ENCODE measurements around the gene SOX2. TPM values are rescaled to one million over a fixed set of nuclear protein-coding genes. Genes with fewer than 3 reads are reported as not detected.
"Not testable (repeated sequence)": the region's sequence is repeated elsewhere in the genome, so short reads cannot be mapped to it uniquely, and the experiment has no call there.

Gene SOX2
- total and polyA plus RNA-seq, 2 experiments from 2014 or later = not detected

DNA sequence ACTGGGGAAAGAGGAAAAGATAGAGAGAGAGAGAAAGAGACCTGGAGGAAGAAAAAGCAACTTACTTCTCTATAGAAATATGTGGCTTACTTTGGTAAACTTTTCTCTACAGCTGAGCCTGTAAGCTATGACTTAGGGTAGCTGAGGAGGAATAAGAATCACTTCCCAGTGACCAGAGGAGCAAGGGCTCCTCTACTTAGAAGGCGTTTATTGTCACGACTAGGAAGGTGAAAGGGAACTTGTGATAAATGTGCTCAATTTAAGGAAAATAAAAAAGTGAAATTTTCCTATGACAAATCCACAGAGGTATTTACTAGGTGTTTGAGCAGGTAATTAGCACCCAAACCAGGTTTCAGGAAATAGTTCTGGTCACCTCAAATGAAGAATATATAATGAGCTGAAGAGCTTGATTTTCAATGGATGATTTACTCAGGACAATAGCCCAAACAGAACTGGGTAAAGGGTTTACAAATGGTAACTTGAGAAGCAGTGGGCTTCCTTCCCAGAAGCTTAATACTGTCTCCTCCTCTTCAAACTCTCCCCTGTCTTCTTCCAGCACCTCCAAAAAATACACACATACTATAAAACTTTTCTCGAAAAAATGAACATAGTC, 46.1 kb downstream of the SOX2 start:
- in situ Hi-C loops (cut with MboI) = no loop called here
- Histone ChIP-seq H3K4me2 (ENCODE audit: unreplicated experiment) (no peak overlapping the region), H3K9ac (no peak overlapping the region), H3F3A (ENCODE audit: insufficient read depth) (no peaks in the 10 kb centered on the region), H3K9me3 (ENCODE audit: low read depth) (no peaks in the 10 kb centered on the region), H4K20me1 (ENCODE audit: insufficient read depth) (no peaks in the 10 kb centered on the region), H3K79me2 (ENCODE audit: insufficient read depth) (no peaks in the 10 kb centered on the region), H3K4me1 (ENCODE audit: insufficient read depth) (no peaks in the 10 kb centered on the region), H3K4me3 (no peak overlapping the region), H3K9me2 (ENCODE audit: insufficient read depth) (no peaks in the 10 kb centered on the region), H3K27ac (no peak overlapping the region), H3K36me3 (ENCODE audit: low read depth) (no peaks in the 10 kb centered on the region), H2AFZ (no peak overlapping the region), H3K27me3 (replicated peaks; ENCODE audit: insufficient read depth) (no peaks in the 10 kb centered on the region)
- WGBS, 2 experiments (ENCODE audit: low coverage in 1 of 2, low lambda C conversion rate in 2 of 2, missing lambda C conversion rate in 2 of 2) = 1 to 2% methylated on average over 3 of the region's 3 CpGs
- TF ChIP-seq EZH2 (IDR thresholded peaks at IDR 0.05; ENCODE audit: insufficient read depth, poor library complexity, severe bottlenecking) (no peak), EZH2phosphoT487 (IDR thresholded peaks at IDR 0.05; ENCODE audit: insufficient read depth, low read depth) (no peak)
- DNase-seq = no peak

- TF ChIP-seq EZH2phosphoT487 (IDR thresholded peaks at IDR 0.05; ENCODE audit: insufficient read depth, low read depth) (no peak), EZH2 (IDR thresholded peaks at IDR 0.05; ENCODE audit: insufficient read depth, poor library complexity, severe bottlenecking) (no peak)
- in situ Hi-C loops (cut with MboI) = no loop called here
- Histone ChIP-seq H3K9ac (no peak overlapping the region), H3K4me2 (ENCODE audit: unreplicated experiment) (no peak overlapping the region), H2AFZ (no peak overlapping the region), H4K20me1 (ENCODE audit: insufficient read depth) (no peaks in the 10 kb centered on the region), H3K79me2 (ENCODE audit: insufficient read depth) (no peaks in the 10 kb centered on the region), H3K9me3 (ENCODE audit: low read depth) (no peaks in the 10 kb centered on the region), H3K9me2 (ENCODE audit: insufficient read depth) (no peaks in the 10 kb centered on the region), H3K4me1 (ENCODE audit: insufficient read depth) (no peaks in the 10 kb centered on the region), H3K36me3 (ENCODE audit: low read depth) (no peaks in the 10 kb centered on the region), H3K27ac (no peak overlapping the region), H3K4me3 (no peak overlapping the region), H3K27me3 (replicated peaks; ENCODE audit: insufficient read depth) (no peaks in the 10 kb centered on the region), H3F3A (ENCODE audit: insufficient read depth) (no peaks in the 10 kb centered on the region)
- no peak for DNase-seq
- WGBS, 2 experiments (ENCODE audit: low coverage in 1 of 2, low lambda C conversion rate in 2 of 2, missing lambda C conversion rate in 2 of 2) = 43 to 44% methylated on average over 6 of the region's 6 CpGs
Observed at GRCh38 chr3:181761906-181762305, 50.2 kb downstream of the SOX2 start.

DNA sequence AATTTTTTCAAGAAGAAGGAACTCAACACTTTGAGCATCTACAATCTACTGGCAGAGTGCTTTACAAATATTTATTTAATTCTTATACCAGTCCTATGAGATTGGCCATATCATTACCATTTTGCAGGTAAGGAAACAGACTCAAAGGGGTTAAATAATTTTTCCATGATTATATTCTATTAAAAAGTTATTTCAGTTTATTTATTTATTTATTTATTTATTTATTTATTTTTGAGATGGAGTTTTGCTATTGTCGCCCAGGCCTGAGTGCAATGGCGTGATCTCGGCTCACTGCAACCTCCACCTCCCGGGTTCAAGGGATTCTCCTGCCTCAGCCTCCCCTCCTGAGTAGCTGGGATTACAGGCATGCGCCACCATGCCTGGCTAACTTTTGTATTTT, 52.3 kb downstream of the SOX2 start:
- H4K20me1 ChIP-seq (ENCODE audit: insufficient read depth); in situ Hi-C loops (cut with MboI); H3K27ac ChIP-seq; H3K4me3 ChIP-seq; H3K4me1 ChIP-seq (ENCODE audit: insufficient read depth); H3K36me3 ChIP-seq (ENCODE audit: low read depth); H3K9me2 ChIP-seq (ENCODE audit: insufficient read depth); H3K9ac ChIP-seq; H3K4me2 ChIP-seq (ENCODE audit: unreplicated experiment); H3K27me3 ChIP-seq (replicated peaks; ENCODE audit: insufficient read depth); H3K9me3 ChIP-seq (ENCODE audit: low read depth); DNase-seq; H2AFZ ChIP-seq; H3F3A ChIP-seq (ENCODE audit: insufficient read depth); H3K79me2 ChIP-seq (ENCODE audit: insufficient read depth): not testable (repeated sequence)
- WGBS, 2 experiments (ENCODE audit: low coverage in 1 of 2, low lambda C conversion rate in 2 of 2, missing lambda C conversion rate in 2 of 2) = 42 to 44% methylated on average over 5 of the region's 5 CpGs

Small RNA genes lying within 50 kb of the gene (small RNA-seq; reads per million reads assigned to genes)
- not detected for gene RF01954 (ENCODE audit: low read depth, low replicate concordance)

Measured in GM23248 (cell line).